ENCODE data around the gene MPPE1.
"Not testable (repeated sequence)": the region's sequence is repeated elsewhere in the genome, so short reads cannot be mapped to it uniquely, and the experiment has no call there.

Gene MPPE1

DNA sequence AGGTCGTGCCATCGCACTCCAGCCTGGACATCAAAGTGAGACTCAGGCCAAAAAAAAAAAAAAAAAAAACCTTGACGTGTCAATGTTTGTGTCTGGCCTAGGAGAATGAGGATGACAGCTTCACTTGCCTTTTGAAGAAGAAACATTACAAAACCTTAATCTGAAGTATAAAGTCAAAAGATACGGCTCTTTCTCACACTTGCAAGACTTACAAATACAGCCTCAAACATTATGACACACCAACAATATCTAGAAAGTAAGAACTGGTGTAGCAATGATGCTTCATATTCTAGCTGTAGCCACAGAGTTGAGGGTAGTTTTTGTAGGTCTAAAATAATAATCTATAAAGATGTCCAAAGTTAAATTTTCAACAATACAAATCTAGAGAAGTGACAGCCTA lies 25.5 kb downstream of the MPPE1 start:
- DNase-seq = no peak

DNA sequence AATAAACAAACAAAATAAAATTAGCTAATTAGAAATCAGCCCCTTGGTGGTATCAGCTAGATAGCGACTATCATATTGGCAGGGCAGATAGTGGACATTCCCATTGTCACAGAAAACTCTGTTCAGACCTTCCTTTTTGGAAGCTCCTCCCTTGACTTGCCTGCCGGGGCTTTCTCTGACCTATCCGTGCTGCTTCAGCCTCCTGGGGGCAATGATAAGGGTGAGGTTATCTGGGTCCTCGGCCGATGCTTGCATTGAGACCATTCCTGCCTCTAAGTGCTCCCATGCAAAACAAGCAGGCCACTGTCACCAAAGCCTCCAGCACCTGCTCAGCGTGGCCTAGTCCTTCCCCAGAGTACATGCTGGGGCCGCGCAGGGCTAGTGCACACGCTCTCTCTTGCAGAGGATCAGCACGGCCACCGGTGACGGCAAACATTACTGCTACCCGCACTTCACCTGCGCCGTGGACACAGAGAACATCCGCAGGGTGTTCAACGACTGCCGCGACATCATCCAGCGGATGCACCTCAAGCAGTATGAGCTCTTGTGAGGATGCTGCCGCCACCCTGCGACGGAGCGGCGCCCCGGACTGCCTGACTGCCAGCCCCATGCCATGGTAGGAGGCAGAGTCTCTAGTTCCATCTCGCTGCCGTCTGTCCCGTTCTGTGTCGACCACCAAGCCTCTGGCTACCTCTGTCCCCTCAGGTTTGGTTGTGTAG lies 27.4 kb downstream of the MPPE1 start:
- DNase-seq = peak; percentile 77

GRCh38 chr18:11877497-11878135 lies 30.5 kb downstream of the MPPE1 start:
- no peak for DNase-seq

DNA sequence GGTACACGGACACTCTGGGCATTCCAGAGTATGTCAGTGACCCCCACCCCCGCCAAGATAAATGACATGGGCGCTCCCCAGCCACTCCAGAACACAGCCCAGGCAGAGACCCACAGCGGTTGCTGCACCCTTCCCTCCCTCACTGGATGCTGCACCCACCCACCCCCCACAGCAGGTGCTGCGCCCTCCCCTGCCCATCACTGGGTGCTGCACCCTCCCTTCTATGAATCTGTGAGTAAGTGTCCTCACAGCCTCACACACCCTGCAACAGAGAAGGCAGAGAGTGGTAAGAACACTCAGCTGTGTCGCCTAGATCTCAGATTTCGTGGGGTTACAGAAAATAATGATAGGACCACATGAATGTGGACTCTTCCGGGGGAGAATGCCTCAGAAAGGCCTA lies 33.4 kb downstream of the MPPE1 start:
- no peak for DNase-seq

- no peak for DNase-seq
These were observed 34.3 kb downstream of the MPPE1 start for GRCh38 chr18:11873670-11874340.

GRCh38 chr18:11872479-11873136 lies 35.5 kb downstream of the MPPE1 start:
- peak; percentile 88 for DNase-seq

DNA sequence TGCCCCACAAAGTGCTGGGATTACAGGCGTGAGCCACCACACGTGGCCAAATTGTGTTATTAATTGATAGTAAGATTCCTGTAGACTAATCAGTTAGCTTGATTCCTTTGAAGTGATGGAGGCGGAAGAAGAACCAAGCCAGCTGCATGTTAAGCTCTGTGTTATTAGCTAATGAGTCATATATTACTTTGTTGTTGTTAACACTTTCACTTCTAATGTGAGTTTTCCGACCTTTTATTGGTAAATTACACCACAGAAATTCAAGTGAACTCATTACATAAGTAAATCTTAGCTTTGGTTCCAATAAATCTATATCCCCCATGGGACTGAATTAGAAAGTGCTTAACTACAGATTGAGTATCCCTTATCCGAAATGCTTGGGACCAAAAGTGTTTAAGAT lies 36.6 kb downstream of the MPPE1 start:
- no peak for DNase-seq

DNA sequence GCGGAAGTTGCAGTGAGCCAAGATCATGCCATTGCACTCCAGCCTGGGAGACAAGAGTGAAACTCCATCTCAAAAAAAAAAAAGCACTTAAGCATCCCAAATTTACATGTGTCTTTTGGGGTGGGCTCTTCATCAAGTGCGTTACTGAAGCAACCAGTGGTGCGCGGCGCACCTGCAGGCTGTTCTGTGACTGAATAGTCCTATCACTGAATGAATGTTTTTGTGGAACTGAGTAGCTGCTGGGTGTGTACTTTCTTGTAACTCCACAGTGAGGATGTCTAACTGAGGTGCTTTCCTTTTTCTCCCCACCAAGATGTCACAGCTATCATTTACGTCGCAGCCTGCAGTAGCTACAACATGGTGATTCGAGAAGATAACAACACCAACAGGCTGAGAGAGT lies 39.9 kb downstream of the MPPE1 start:
- DNase-seq = no peak

- DNase-seq = no peak
These were observed 41.4 kb downstream of the MPPE1 start for GRCh38 chr18:11866764-11867163.

DNA sequence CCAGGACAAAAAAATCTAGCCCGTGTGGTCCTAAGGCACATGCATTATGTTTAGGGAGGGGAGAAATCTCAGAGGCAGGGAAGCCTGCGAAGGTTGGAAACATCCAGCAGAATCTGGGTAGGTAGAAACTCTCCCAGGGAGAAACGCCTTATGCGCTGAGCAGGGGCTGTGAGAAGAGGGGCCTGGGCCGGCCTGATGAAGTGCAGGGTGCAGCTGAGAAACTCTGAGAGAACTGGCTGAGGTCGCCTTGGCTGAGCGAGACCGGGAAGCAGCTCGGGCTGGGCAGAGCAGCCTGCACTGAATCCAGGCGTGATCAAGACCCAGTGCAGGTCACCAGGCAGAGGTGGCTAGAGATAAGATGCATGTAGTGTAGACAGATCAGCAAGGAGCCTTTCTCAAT lies 41.8 kb downstream of the MPPE1 start:
- DNase-seq = no peak

- no peak for DNase-seq
These were observed 43.0 kb downstream of the MPPE1 start for GRCh38 chr18:11865071-11865470.

DNA sequence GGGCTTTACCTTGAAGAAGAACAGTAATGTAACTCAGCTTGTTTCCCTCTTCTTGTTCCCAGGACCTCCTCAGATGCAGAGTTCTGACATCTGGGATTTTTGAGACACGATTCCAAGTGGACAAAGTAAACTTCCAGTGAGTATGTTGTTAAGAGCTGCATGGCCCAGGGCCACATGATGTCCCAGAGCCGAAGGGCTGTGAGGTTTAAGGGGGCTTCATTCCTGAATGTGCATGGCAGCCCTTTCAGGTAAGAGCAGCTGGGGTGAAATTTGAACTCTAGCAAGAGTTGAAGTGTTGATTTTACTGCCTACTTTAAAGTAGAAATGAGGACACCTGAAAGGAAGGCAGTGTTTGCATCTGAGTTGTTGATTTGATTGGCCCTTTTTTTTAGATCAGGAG lies 43.6 kb downstream of the MPPE1 start:
- DNase-seq = no peak

DNA sequence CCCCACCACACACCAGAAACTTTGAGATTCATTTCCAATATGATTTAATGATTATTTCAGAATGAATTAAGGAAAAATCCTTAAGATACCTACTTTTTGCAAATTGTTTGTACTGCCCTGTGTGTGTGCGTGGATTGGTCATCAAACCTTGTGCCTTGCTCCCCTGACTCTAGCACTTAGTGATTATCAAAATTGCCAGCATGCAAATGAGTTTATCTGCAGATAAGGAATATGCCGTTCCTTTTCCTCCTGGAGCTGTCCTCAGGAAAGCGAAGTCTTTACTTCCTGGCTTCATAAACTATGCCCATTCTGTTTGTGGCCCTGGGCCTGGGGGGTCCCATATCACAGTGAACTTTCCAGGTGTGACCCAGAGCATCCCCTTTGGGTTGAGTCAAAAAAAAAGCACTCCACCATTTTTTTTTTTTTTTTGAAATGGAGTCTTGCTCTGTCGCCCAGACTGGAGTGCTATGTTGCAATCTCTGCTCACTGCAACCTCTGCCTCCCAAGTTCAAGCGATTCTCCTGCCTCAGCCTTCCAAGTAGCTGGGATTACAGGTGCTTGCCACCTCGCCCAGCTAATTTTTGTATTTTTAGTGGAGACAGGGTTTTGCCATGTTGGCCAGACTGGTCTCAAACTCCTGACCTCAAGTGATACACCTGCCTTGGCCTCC lies 45.5 kb downstream of the MPPE1 start:
- no peak for DNase-seq

DNA sequence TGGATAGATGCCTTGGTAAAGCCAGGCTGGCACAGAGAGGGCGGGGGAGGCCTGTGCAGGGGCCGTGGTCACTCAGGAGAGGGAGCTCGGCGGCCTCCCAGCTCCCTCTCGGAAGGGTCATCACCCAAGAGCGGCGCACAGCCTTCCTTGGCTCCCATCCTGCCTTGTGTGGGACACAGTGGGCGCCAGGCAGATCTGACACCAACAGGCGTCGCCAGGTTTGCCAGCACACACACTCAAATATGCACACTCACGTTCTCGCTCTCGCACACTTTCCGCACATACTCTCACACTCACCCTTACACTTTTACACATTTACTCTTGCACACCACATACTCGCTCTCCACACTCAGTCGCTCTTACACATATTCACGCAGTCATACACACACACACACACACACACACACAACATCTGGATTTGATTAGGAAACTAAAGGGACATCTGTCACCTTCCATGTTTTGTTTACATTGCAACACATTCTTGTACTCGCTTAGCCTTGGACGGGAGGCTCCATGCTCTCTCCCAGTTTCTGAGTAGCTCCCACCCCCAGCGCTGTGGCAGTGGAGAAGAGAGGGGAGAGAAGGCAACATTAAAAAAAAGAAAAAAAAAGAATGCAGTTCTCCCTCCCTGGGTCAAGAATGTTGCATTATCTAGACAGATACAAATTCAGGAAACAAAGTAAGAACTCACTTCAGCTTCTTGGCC lies 46.4 kb downstream of the MPPE1 start:
- DNase-seq = no peak

- DNase-seq = no peak
These were observed 47.3 kb downstream of the MPPE1 start for GRCh38 chr18:11860594-11861450.

- DNase-seq = peak; percentile 76
These were observed 48.2 kb downstream of the MPPE1 start for GRCh38 chr18:11859903-11860407.

DNA sequence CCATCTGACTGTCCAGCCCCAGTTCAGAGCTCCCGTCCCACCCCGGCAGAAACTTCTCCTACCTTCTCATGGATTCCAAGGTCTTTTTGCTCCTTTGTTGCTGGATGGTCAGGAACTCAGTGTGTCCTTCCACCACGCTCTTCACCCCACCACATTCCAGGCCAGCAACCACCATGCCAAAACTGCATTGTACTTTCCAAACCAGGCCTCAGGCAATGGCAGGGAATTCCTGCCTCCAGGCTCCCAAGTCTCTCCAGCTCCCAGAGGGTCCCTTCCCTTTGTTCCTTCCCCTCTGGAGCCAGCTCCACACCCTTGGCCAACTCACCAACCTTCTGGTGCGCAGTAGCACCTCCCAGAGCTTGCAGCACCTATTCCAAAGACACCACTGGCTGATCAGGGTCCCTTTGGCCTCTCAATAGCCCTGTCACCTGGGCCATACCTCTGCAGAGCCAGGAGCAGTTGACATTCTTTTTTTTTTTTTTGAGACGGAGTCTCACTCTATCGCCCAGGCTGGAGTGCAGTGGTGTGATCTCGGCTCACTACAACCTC lies 48.8 kb downstream of the MPPE1 start:
- DNase-seq = no peak

GRCh38 chr18:11857177-11857887 lies 50.8 kb downstream of the MPPE1 start:
- peak; percentile 99 for DNase-seq

- DNase-seq = not testable (repeated sequence)
These were observed 53.6 kb downstream of the MPPE1 start for GRCh38 chr18:11854554-11854953.

DNA sequence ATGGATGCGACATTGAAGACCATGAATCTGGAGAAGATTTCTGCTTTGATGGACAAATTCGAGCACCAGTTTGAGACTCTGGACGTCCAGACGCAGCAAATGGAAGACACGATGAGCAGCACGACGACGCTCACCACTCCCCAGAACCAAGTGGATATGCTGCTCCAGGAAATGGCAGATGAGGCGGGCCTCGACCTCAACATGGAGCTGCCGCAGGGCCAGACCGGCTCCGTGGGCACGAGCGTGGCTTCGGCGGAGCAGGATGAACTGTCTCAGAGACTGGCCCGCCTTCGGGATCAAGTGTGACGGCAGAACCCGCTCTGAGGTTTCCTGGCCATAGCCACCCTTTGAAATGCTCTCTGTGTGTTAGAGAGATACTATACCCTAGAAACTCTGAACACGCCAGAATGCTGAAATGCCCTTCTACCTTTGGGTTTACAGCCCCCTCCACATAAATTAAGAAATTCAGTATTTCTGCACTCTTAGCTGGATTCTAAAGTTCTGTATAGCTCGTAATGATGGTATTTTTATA lies 56.2 kb downstream of the MPPE1 start:
- DNase-seq = peak; percentile 81

Measured in DMS53 (cell line).